IPS-15b (cell line): ENCODE data around the gene RPSA.

Experiments used
- H3K27me3 ChIP-seq: one replicate; pipeline ENCODE4 v1.6.1; 2013; ENCODE audit warnings: low read length; ENCODE audit not compliant: control insufficient read depth, insufficient read depth
- H3K36me3 ChIP-seq: one replicate; pipeline ENCODE4 v1.6.1; 2013; ENCODE audit warnings: low read length; ENCODE audit not compliant: control insufficient read depth, insufficient read depth
- H3K4me1 ChIP-seq: one replicate; pipeline ENCODE4 v1.6.1; 2013; ENCODE audit warnings: mild to moderate bottlenecking, low read length; ENCODE audit not compliant: control insufficient read depth, insufficient read depth
- H3K4me3 ChIP-seq: one replicate; pipeline ENCODE4 v1.5.1; 2013; ENCODE audit warnings: low read depth, low read length
- H3K9ac ChIP-seq: one replicate; pipeline ENCODE4 v1.6.1; 2013; ENCODE audit warnings: low read depth, mild to moderate bottlenecking, low read length
- H3K9me3 ChIP-seq: one replicate; pipeline ENCODE4 v1.6.1; 2013; ENCODE audit warnings: mild to moderate bottlenecking, low read length; ENCODE audit not compliant: control insufficient read depth, insufficient read depth

RPSA gene

DNA sequence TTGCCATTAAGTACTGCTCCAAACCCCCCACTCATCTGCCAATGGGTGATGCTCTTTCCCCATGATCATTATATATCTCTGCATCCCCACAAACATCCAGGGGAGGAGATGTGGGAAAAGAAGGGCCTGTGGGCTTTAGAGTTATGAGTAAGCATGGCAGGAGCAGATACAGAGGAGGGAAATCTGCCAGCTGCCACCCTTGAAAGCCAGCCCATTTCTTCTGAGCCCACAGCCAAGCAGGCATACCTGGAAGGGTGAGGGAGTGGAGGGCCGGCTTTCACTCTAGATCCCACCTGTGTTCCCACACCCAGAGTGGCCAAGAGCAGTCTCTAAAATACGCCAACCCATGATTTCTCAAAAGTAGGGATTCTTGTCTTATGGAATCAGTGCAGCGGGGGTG is 25.1 kb upstream of the RPSA start:
- Histone ChIP-seq H3K4me3 (no peak overlapping the region), H3K9me3 (no peaks in the 10 kb centered on the region), H3K36me3 (no peaks in the 10 kb centered on the region), H3K9ac (no peak overlapping the region), H3K27me3 (no peaks in the 10 kb centered on the region), H3K4me1 (peaks cover 21% of the 10 kb centered on the region)

DNA sequence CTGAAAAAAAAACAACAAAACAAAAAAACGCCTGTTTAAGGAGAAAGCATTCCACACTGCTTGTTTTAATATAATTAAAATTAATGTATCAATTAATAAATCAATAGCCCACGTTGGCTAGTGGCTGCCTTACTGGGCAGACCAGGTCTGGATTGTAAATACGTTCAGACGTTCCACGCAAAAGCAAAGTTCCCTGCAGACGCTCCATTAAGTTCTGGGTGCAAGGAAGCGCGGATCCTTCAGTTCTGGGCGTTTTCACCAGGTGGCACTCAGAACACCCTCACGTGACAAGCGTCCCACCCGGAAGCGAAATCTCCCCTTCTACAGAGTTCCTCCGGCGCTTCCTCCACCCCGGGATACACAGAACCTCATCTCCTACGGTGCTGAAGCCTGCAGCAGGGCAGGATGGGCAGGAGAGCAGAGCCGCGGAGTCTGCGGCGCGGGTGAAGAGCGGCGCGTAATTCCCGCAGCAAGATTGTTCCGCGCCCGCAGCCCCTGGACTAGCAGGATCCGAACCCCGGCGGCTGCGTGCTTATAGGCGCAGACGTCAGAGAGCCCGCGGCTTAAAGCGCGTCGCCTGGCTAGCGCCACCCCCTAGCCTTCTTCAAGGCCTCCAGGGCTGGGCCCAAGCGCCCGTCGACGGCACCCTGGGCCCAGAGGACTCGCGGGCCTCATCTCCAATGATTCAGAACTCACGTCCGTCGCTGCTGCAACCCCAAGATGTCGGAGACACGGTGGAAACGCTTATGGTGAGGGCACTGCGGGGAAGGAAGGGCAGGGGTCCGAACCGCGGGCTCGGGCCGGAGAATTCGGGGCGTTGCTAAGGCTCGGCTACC is 23.3 kb upstream of the RPSA start, which contains the start of gene SLC25A38:
Gene SLC25A38 (plus strand): TSS at position 326 of the 836 bp plus-strand sequence. CDS start 355 bp downstream, at position 681.
- Histone ChIP-seq H3K4me1 (peaks cover 9% of the 10 kb centered on the region), H3K9me3 (no peaks in the 10 kb centered on the region), H3K9ac (peak within 1 kb of the TSS; percentile 94), H3K36me3 (no peaks in the 10 kb centered on the region), H3K27me3 (no peaks in the 10 kb centered on the region), H3K4me3 (peak within 1 kb of the TSS; percentile 95)

DNA sequence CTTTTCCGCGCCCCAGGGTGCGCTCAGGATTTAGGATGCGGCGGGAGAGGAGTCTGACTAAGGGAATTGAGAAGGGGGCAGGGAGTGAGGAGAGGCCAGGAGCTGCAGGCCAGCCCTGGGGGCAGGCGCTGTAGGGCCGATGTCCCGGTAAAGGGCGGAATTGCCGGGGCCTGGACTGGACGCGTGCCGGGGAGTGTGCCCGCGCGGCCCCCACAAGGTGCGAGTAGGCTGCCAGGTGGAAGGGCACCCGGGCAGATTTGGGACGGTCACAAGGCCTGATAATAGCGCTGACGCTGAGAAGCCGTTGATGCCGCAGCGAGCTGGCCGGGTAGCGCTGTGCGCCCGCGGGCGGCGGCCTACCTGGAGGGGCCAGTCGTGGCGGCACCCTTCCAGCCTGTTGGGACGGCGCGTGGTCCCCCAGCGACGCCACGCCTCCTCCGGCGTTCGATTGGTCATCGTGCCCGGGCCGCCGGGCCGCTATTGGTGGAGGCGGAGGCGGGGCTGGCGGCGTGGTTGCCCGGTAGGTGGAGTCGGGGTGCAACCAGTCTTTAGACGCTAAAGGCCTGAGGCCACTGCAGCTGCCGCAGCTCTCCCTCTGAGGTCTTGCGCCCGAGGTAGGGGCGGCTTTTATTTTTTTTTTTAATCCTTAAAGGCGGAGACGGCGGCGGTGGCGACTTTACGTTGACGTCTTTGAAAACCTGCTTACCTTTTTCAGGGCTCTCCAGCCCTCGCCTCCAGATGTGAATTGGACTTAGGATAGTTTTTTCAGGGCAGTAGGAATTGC is 22.4 kb upstream of the RPSA start:
- Histone ChIP-seq H3K9me3 (no peaks in the 10 kb centered on the region), H3K4me3 (peak overlapping the region; percentile 95), H3K36me3 (no peaks in the 10 kb centered on the region), H3K9ac (peak overlapping the region; percentile 94), H3K27me3 (no peaks in the 10 kb centered on the region), H3K4me1 (peaks cover 9% of the 10 kb centered on the region)

DNA sequence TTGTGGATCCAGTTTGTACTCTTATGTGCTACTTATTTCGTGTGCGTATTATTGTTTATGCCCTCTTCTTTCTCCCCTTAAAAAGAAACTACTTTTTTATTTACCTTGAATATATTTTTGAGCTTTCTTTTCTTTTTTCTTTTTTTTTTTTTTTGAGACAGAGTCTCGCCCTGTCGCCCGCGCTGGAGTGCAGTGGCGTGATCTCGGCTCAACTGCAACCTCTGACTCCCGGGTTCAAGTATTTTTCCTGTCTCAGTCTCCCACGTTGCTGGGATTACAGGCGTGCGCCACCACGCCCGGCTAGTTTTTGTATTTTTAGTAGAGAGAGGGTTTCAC is 21.9 kb upstream of the RPSA start:
- H3K4me3 ChIP-seq, result peak overlapping the region; percentile 69
- no peak overlapping the region for H3K9ac ChIP-seq
- peaks cover 9% of the 10 kb centered on the region for H3K4me1 ChIP-seq
- H3K27me3 ChIP-seq, result no peaks in the 10 kb centered on the region
- no peaks in the 10 kb centered on the region for H3K36me3 ChIP-seq
- H3K9me3 ChIP-seq, result no peaks in the 10 kb centered on the region

DNA sequence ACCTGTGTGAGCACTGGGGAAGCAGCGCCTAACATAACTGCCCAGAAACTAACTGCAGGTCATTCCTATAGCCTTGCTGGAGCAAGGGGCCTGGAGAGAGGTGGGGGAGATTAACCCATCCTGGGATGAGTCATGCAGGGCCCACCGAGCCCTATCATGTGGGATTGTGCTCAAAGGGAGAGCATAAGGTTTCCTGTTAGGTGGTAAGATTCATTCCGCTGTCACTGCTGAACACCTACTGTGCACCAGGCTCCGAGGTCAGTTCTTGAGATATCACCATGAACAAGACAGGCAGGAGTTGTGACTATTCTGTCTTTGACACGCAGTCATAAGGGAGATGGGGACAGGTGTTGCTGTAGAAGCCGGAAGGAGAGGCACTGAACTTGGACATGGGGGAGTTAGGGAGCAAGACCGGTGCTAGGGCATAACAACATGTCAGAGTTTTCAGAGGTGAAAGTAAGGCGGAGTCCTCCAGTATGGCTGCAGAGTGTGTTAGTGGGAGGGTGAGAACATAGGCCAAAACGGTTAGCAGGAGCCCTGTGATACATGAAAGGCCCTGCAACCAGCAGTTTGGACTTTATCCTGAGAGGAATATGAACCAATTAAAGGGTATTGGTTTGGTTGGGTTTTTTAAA is 20.9 kb upstream of the RPSA start:
- Histone ChIP-seq H3K4me3 (peak overlapping the region; percentile 69), H3K9me3 (no peaks in the 10 kb centered on the region), H3K4me1 (peaks cover 9% of the 10 kb centered on the region), H3K36me3 (peaks cover 5% of the 10 kb centered on the region), H3K27me3 (no peaks in the 10 kb centered on the region), H3K9ac (peak overlapping the region; percentile 41)

DNA sequence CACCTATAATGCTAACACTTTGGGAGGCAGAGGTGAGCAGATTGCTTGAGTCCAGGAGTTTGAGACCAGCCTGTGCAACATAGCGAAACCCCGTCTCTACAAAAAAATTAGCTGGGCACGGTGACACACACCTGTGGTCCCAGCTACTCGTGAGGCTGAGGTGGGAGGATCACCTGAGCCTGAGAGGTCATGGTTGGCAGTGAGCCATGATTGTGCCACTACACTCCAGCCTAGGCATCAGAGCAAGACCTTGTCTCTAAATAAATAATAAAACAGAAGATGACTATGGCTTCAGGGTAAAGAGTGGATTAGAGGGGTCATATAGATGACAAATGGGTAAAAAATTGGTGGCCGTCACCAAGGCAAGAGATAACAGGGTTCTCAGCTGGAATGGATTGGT is 20.2 kb upstream of the RPSA start:
- H3K9ac ChIP-seq, result no peak overlapping the region
- no peaks in the 10 kb centered on the region for H3K27me3 ChIP-seq
- no peaks in the 10 kb centered on the region for H3K9me3 ChIP-seq
- H3K4me1 ChIP-seq, result peaks cover 9% of the 10 kb centered on the region
- peaks cover 9% of the 10 kb centered on the region for H3K36me3 ChIP-seq
- no peak overlapping the region for H3K4me3 ChIP-seq

DNA sequence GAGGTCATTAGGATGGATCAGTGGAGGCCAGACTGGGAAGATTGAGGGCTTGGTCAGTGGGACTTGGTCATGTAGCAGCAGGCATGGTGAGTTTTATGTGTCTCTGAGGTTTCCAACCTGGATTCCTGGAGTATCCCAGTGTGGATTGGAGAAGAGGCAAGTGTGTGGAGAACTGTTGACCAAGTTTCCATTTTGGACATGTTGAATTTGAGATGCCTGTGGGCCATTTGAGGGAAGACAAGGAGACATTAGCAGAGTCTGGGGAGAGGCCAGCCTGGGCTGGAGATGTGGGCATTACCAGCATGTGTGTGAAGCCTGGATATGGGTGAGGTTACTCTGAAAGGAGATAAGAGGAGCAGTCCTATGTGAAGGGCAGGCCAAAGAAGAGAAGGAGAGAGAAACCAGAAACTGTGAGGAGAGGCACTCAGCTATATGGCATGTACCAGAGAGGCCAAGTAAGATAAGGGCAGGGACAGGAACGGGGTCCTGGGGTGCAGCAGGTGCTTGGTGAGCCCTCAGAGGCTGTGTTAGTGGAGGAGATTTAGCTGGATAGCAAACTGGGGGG is 19.0 kb upstream of the RPSA start:
- Histone ChIP-seq H3K36me3 (peaks cover 13% of the 10 kb centered on the region), H3K27me3 (no peaks in the 10 kb centered on the region), H3K9ac (no peak overlapping the region), H3K9me3 (no peaks in the 10 kb centered on the region), H3K4me1 (peaks cover 9% of the 10 kb centered on the region), H3K4me3 (no peak overlapping the region)

DNA sequence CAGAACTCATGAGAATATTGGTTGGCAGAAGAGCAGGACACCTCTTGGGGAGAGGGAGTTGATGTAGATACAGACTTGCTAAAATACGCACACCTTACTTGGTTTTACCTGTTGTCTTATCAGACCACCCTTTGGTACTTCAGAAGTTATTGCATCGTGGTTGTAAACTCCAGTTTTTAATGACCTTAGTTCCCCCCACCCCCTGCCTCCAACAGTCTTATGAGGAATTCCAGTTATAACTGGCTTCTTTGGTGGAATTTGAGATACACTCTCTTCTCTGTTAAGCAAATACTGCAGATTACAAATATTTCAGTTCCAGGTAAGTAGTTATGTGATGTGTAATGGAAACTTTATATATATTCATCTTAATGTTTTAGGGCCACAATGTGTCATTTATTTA is 18.4 kb upstream of the RPSA start:
- H3K27me3 ChIP-seq, result no peaks in the 10 kb centered on the region
- H3K4me3 ChIP-seq, result no peak overlapping the region
- peaks cover 13% of the 10 kb centered on the region for H3K36me3 ChIP-seq
- peaks cover 9% of the 10 kb centered on the region for H3K4me1 ChIP-seq
- no peaks in the 10 kb centered on the region for H3K9me3 ChIP-seq
- no peak overlapping the region for H3K9ac ChIP-seq

DNA sequence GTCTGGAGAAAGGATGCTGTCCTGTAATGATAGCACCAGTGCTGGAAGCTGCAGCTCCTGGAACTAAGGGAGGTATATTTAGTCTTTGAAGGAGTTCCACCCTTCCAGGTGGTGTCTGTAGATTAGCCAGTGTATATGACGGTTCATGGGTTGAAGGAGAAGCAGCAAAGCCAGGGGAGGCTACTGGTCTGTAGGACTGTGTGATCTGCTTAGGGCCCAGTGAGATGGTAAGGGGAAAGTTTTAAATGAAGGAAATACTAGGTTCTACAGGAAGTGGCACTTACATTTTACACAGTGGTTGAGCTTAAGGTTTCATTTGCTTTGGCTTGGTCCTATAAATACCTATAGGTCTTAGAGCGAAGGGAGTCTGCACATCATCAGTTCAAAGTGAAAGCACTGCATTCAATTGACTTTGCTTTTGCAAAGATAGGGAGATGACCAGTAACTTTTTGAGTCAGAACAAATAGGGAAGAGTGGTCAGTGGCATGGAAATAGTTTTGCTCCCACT is 17.7 kb upstream of the RPSA start:
- no peak overlapping the region for H3K9ac ChIP-seq
- H3K9me3 ChIP-seq, result no peaks in the 10 kb centered on the region
- no peak overlapping the region for H3K4me3 ChIP-seq
- H3K27me3 ChIP-seq, result no peaks in the 10 kb centered on the region
- H3K4me1 ChIP-seq, result peaks cover 9% of the 10 kb centered on the region
- H3K36me3 ChIP-seq, result peaks cover 13% of the 10 kb centered on the region

DNA sequence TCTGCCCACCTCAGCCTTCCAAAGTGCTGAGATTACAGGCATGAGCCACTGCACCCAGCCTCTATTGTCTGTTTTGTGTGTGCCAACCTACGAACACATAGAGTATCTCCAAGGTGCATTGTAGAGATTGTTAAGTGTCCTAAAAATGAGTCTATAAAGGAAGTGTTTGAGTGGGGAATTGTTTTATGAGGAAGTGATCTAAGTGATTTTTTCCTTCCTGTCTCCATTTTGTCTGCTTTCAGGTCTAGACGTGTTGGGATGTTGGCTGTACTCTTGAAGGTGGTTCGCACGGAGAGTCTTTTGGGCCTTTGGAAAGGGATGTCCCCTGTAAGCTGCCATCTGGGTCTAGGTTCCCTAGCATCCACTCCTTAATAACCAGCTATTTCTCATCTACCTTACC is 16.3 kb upstream of the RPSA start:
- Histone ChIP-seq H3K9me3 (no peaks in the 10 kb centered on the region), H3K36me3 (peaks cover 16% of the 10 kb centered on the region), H3K4me3 (no peak overlapping the region), H3K4me1 (peaks cover 6% of the 10 kb centered on the region), H3K9ac (no peak overlapping the region), H3K27me3 (no peaks in the 10 kb centered on the region)

DNA sequence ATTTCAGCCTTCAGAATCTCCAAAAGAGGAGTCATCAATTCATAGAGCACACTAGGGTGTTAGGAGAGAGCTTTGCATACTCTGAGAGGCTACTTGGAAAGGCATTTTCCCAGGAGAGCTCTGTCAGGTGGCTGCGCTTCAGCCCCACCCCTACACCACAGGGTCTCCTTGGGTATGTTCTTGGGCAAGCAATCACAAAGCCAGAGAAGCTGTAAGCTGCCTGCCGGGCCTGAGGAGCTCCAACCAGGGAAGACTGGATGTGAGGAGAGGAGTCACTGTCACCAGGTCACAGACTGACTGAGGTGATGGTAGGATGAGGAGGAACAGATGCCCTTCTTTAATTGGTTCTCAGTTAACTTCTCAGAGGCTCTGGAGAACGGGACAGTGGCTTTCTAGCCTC is 9.8 kb upstream of the RPSA start:
- no peak overlapping the region for H3K9ac ChIP-seq
- no peaks in the 10 kb centered on the region for H3K27me3 ChIP-seq
- H3K36me3 ChIP-seq, result peaks cover 14% of the 10 kb centered on the region
- no peaks in the 10 kb centered on the region for H3K9me3 ChIP-seq
- H3K4me3 ChIP-seq, result no peak overlapping the region
- H3K4me1 ChIP-seq, result no peaks in the 10 kb centered on the region
